ENCODE data around the gene MED27.

MED27 gene

GRCh38 chr9:131968632-131969031 is 111.0 kb downstream of the MED27 start:
- TF ChIP-seq CTCF (IDR thresholded peaks at IDR 0.05; ENCODE audit: low read depth, low read length) = no peak
- no peak overlapping the region for H3K4me3 ChIP-seq (ENCODE audit: low read depth, low read length)
- DNase-seq (ENCODE audit: low read depth, low spot score) = no peak
- in situ Hi-C loops (cut with HindIII; ENCODE audit: low sequenced_read_pairs) = no loop called here

GRCh38 chr9:131965841-131966240 is 113.8 kb downstream of the MED27 start:
- H3K4me3 ChIP-seq (ENCODE audit: low read depth, low read length) = no peak overlapping the region
- no peak for TF ChIP-seq CTCF (IDR thresholded peaks at IDR 0.05; ENCODE audit: low read depth, low read length)
- DNase-seq (ENCODE audit: low read depth, low spot score) = no peak
- in situ Hi-C loops (cut with HindIII; ENCODE audit: low sequenced_read_pairs) = no loop called here

- H3K4me3 ChIP-seq (ENCODE audit: low read depth, low read length) = no peak overlapping the region
- in situ Hi-C loops (cut with HindIII; ENCODE audit: low sequenced_read_pairs) = no loop called here
- no peak for TF ChIP-seq CTCF (IDR thresholded peaks at IDR 0.05; ENCODE audit: low read depth, low read length)
- DNase-seq (ENCODE audit: low read depth, low spot score) = no peak
Observed at GRCh38 chr9:131965103-131965502, 114.6 kb downstream of the MED27 start.

GRCh38 chr9:131963072-131964030 is 116.3 kb downstream of the MED27 start:
- no peak overlapping the region for H3K4me3 ChIP-seq (ENCODE audit: low read depth, low read length)
- TF ChIP-seq CTCF (IDR thresholded peaks at IDR 0.05; ENCODE audit: low read depth, low read length) = no peak
- in situ Hi-C loops (cut with HindIII; ENCODE audit: low sequenced_read_pairs) = no loop called here
- no peak for DNase-seq (ENCODE audit: low read depth, low spot score)

- H3K4me3 ChIP-seq (ENCODE audit: low read depth, low read length) = no peak overlapping the region
- DNase-seq (ENCODE audit: low read depth, low spot score) = no peak
- no peak for TF ChIP-seq CTCF (IDR thresholded peaks at IDR 0.05; ENCODE audit: low read depth, low read length)
- in situ Hi-C loops (cut with HindIII; ENCODE audit: low sequenced_read_pairs) = no loop called here
Observed at GRCh38 chr9:131961496-131961880, 118.2 kb downstream of the MED27 start.

GRCh38 chr9:131960851-131961495 is 118.7 kb downstream of the MED27 start:
- H3K4me3 ChIP-seq (ENCODE audit: low read depth, low read length) = no peak overlapping the region
- no peak for TF ChIP-seq CTCF (IDR thresholded peaks at IDR 0.05; ENCODE audit: low read depth, low read length)
- DNase-seq (ENCODE audit: low read depth, low spot score) = no peak
- in situ Hi-C loops (cut with HindIII; ENCODE audit: low sequenced_read_pairs) = no loop called here
